HG03571 (cell line): Measurements from ENCODE around the gene DYNC1I2.

Experiments
- ATAC-seq: cut with Tn5 transposase; IDR thresholded peaks from one replicate; pipeline ENCODE4 v1.9.1; 2021; ENCODE audit not compliant: unreplicated experiment

DYNC1I2 gene

DNA sequence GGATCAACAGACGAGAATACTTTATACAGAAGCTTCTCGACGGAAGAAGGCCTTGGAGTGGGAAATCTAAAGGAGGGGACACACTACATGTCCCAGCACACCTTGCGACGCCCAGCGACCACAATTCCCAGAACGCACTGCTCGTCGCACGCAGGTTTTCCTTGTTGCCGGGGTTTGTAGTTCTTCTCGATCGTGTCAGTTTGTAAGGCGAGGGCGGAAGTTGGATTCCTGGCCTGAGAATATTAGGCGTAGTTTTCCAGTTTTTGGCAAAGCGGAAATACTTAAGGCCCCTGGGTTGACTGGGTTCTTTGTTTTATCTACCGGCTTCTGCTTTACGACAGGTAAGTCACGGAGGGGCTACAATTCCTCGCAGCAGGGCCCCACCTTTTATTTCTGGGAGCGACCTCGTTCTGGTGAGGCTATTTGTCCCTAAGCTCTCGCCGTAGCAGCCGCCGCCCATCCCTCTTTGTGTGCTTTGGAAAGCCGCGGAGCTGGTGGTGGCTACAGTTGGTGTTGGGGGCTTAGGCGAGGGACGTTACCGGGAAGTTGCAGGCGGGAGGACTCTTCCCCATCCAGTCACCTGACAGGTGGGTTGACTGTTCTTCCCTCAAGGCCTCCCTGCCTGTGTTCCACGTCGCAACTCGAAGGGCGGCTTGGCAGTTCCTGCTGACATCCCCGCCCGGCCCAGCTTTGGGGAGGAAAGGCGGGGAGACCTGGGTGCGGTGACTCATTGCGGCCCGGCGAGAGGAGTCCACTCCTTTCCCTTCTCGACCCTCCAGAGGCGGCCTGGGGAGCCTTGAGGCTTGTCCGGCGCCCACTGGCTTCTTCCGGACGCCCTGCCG, at the start of gene DYNC1I2:
DYNC1I2 (plus strand) TSS at position 183 of the 842 bp plus-strand sequence. CDS start 2,687 bp downstream, outside the sequence.
- peak; percentile 84 for ATAC-seq

DNA sequence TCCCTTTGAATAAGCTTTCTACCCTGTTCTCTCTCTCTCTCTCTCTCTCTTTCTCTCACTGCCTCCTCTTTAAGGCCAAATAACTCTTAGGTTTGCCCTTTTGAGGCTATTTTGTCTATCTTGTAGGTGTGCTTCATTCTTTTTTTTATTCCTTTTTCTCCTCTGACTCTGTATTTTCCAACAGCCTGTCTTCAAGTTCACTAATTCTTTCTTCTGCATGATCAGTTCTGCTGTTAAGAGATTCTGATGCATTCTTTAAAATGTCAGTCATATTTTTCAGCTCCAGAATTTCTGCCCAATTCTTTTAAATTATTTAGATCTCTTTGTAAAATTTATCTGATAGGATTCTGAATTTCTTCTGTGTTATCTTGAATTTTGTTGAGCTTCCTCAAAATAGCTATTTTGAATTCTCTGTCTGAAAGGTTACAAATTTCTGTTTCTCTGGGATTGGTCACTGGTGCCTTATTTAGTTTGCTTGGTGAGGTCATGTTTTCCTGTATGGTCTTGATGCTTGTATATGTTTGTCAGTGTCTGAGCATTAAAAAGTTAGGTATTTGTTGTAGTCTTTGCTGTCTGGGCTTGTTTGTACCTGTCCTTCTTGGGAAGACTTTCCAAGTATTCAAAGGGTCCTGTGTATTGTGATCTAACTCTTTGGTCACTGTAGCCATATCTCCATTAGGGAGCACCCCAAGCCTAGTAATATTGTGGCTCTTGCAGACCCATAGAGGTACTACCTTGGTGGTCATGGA, 35.4 kb upstream of the DYNC1I2 start:
- ATAC-seq = no peak

DNA sequence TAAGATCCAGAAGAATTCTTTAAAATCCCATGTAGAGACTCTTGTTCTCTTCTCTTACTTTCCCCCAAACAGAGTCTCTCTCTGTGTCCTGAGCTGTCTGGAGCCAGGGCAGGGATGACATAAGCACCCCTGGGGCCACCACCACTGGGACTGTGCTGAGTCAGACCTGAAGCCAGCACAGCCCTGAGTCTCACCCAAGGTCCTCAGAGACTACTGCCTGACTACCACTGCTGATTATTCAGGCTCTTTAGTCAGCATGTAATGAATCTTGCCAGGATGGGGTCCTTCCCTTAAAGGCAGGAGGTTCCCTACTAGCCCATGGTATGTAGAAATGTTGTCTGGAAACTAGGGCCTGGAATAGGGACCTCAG, 34.9 kb upstream of the DYNC1I2 start:
- ATAC-seq = no peak

DNA sequence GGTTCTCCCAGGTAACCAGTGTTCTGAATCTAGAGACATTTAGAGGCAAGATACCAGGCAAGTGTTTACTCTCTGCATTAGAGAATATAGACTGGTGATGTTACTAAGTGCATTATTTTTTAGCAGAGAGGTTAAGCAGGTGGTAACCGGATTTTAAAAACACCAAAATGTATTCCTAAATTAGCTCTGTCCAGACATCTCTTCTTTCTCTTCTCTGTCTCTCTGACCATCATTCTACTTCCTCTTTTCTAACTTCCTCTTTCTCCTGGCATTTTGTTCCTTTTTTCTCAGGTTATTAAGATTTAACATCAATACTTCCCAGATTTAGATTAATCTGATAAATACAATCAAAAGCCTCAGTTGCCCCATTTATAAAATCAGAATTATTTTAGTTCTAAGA, 31.7 kb upstream of the DYNC1I2 start:
- no peak for ATAC-seq

DNA sequence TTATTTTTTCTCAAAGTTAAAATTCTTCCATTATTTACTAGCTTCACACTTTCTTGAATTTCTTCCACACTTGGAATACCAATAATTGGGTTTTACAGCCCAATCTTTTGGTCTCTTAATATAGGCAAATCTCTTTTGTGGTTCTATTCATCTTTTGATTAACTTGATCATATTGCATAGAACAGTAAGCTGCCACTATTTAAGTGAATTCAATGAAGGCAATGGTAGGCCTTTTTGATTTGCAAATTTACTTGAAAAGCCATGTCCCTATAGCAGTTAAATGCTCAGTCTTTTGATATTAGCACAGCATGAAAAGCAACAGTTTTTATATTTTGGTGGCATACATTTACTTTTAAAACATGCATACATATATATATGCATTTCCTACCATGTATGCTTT, 20.2 kb upstream of the DYNC1I2 start:
- no peak for ATAC-seq

DNA sequence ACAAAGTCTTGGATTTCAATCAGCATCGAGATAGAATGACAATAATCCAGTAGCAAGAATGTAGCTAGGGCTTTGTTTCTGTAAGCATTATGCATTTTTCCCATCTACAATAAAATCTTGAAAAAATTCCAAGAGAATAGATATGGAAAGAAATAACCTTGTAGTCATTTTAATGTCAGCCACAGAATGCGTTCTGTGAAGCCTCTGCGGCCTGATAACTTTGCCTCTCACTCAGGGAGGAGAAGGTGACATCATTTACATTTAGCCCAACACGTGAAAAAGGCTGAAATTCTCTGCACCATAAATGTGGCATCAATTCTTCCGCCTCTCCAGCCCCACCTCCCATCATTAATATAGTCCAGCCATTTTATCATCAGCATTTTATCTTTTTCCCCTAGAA, 19.1 kb upstream of the DYNC1I2 start:
- no peak for ATAC-seq

DNA sequence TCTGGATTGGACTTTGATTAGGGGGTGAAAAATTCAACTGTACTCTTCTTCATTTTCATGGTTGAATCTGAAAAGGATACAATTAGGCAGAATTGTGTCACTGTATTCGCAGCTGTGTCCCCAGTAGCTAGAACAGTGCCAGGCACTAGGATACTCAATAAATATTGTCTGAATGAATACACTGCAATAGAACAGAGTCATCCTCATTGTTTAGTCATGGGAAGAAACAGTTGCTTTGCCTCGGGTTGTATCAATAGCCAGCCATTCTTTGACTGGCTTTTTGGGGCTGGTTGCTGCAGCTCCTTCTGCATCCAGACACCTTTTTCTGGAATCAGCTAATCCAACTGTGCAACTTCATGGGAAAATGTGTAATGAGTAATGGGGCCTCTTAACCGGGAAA, 18.1 kb upstream of the DYNC1I2 start:
- no peak for ATAC-seq

DNA sequence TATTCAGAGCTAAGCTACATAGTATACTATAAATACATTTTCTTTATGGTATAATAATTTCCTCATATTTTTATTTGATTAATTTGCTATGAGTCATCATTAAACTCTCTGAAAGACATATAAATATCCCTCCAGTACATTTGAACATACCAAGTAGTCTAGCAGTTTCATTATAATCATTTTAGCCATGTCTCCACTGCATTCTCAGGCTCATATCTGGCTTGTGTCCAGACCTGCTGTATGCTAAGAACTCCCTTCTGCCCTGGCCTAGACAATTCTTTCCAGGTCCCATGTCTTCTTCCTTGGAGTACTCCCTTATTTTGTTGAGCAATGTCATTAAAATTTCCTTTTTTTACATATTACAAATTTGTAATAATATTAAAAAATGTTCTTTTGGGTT, 16.6 kb upstream of the DYNC1I2 start:
- no peak for ATAC-seq

DNA sequence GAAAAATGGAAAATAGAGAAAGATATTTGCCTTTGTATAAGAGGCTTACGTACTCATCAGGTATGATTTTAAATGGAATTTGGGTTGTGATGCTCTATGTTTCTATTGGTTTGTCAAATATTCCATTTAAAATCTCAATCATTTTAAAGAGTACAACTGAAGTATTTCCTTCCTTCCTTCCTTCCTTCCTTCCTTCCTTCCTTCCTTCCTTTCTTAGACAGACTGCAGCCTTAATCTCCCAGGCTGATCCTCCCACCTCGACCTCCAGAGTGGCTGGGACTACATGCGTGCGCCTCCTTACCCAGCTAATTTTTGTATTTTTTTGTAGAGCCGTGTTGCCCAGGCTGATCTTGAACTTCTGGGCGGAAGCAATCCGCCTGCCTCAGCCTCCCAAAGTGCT, 15.4 kb upstream of the DYNC1I2 start:
- no peak for ATAC-seq

DNA sequence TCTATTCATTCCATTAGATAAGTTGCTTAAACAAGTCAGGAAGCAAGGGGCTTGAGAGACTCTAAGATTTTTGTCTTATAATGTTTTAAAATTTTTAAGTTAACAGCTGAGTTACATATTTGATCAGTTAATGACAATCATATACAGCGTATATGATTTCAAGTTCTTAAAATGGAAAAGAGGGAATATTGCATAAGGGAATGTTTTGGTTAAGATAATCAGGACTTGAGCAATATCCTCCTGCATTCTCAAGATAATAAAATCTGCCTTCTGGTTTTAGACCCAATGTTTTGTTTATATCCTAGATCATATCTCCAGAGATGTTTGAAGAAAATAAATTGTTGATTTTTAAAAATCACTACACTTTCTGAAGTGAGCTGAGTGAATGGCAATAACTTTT, 13.4 kb upstream of the DYNC1I2 start:
- ATAC-seq = no peak

DNA sequence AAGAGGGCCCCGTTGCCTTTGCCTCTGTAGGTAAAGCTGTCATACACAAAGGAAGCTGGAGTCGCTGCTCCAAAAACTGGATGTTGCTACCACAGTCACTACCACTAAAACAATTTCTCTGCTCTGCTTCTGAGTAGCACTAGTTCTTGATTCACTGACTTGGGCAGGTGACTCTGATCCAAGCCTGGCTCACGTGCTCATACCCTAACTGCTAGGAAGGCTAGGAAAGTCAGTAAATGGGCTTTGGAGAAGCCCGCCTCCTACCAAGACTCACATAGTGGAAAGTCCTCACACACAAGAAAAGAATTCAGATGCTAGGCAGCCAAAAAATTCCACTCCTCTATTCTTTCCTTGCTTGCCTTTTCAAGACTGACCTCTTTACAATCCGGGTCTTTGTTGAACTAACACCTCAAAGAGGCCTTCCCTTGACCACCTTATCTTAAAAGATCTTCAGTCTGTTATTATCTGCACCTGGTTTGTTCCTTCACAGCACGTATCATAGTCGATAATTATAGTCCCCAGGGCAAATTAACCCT, 11.4 kb upstream of the DYNC1I2 start:
- ATAC-seq = no peak

DNA sequence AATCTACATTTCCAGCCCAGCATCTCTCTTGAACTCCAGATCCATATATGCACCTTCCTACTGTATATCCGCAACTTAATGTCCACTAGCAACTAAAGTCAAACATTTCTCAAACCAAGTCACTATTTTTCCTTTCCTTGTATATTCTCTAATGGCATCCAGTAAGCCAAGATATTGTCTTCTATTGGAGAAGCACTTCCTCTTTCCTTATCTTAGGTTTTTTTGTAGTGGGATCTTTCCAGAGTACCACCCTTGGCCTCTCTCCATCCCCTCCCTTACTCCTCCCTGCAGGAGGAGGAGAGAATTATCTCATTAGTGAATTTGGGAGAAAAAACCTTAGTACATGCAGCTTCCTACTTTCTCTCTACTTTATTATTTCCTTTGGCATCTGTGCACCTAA, 8.7 kb upstream of the DYNC1I2 start:
- no peak for ATAC-seq

DNA sequence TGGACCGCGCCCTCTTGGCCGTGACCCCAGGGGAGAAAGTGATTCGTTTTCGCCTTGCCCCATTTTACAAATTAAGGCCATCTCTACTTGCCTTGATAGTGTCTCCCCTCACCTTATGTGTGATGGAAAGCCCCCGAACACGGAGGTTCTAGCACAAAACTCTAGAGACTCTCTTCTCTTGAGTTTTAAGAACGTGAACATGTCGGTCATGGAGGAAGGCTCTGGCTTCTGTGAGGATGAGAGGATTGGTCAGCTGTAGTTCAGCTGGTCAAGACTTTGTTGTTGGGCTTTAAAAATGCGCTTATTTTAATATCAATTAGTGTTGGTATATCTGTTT, 828 bp downstream of the DYNC1I2 start:
- ATAC-seq = peak; percentile 9

DNA sequence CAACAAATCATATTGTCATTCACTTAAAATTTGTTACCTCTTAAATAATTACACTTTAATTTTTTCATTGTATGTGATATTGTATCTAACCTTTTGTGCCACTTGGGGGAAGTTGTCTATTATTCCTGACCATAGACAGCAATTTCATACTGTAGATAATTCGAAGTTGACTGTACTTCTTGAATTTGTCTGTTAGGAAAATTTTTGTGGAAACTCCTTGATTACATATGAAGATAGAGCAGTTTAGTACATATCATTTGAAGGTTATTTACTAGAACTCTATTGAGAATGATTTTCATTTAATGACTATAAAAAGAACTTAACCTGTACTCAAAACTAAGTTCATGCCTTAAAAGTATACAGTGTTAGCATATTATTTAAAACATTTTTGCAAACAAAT, 5.1 kb downstream of the DYNC1I2 start:
- ATAC-seq = no peak

DNA sequence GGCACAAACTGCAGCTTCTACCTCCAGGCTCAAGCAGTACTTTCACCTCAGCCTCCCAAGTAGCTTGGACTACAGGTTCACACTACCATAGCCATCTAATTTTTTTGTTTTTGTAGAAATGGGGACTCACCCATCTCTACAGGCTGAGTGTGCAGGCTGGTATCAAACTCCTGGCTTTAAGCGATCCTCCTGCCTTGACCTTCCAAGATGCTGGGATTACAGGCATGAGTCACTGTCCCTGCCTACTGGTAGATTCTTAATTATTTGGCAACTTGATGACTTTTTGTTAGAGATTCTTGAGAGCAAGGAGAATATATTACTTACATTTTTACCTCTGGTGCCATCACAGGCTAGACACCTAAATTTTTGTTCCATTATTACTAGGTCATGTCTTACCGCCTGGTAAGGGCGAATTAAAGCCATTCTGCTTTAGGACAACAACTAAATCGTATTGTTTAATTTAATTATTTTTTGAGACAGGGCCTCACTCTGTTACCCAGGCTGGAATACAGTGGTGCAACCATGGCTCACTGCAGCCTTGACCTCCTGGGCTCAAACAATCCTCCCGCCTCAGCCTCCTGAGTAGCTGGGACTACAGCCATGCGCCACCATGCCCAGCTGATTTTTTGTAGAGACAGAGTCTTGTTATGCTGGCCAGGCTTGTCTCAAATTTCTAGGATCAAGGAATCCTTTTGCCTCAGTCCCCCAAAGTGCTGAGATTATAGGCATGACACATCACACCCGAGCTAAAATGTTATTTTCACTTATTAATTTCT, 15.7 kb downstream of the DYNC1I2 start:
- no peak for ATAC-seq

DNA sequence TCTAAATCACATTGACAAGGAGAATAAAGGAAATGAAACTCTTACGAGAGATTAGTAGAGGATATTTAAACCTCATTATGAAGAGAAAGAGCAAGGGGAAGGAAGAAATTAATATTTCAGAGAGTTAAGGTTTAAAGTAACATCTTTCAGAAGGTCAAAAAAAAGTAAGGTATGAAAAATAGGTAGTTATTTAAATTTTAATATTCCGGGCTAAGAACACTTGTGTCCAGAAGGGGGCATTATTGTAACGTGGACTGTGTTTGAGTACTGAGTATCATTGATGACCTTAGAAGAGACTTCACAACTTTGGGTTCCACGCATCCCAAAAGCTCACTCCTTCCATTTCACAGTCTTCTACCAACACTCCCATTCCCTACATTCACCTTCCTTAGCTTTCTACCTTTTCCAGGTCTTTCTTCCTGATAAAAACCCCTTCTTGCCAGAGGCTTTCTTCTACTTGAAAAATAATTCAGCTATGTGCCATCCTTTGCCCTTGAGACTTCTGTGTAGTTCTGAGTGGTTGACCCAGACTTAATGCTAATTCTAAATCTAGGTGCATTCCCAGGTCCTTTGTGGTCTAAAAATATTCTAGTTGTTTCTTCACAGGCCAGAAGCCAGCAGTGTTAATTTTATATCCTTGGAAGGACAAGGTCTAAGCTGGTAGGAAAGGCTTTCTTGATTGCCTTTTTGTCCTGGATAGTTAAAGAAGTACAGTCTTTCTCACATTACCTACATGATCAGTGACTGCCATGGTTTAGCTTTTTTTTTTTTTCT, 16.5 kb downstream of the DYNC1I2 start:
- no peak for ATAC-seq

DNA sequence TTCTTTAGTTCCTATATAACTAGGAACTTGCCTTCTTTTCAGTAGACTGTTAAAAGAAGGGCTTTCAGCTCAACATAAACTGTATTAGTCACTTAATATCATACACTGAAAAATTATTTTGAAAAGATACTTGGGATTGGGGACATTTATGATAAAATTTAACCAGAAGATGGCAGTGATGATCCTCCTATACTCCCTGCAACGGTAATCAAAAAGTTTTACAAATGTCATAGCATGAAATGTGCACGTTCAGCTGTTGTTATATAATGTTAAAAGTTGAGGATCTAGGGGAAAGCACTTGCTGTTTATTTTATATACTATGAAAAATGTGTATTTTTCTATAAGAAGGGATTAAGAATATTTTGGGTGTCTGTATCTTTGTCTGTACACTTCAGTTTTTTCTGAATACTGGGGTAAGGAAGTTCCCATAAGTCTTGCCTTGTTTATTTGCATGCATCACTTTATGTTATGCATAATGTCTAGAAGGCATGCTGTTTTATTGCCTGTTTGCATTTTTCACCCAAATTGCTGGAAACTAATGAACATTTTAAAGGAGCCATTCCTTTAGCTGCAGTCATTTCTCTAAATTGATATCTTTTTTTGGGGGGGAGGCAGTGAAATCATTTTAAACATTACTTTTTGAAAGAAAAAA, 19.0 kb downstream of the DYNC1I2 start:
- ATAC-seq = no peak

DNA sequence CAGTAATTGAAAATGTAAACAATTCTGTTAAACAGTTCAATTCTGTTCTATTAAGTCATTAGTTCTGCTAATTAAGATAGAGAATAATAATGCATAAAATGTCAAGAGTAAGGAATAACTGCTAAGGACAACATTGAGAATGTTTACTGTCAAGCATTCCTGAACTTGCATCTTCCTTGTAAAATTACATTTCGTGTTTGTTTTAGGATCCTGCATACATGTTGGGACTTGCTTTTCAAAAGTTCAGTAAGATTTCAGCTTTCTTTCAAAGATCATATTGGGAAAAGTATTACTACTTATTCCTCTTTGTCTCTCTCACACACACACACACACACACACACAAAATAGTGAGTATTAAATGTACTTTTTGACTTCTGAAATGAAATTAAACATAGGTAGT, 20.5 kb downstream of the DYNC1I2 start:
- ATAC-seq = no peak

DNA sequence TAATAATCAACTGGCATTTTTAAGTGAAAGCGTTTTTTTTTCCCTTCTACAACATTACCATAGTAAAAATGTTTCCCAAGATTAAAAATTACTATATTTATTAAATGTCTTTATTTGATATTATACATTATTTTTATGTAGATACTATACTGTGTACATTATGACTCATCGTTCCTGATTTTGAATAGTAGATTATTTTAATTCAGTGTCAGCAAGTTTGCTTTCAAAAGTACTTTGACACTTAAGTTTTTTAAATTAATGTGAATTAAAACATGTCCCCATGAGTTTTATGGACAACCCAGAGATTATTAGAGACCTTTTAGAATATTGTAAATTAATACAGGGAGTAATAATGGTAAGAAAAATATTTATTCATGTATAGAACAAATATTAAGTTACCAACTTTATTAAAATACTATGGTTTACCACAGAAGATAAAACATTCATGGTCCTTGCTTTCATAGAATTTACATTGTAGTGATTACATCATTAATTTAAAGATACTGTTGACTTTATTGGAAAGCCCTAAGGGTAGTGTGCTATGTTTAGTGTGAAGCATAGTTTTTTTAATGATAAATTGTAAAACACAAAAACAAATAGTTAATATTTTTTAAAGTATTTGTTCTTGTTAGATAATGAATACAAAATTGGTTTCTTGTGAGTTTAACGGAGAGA, 21.9 kb downstream of the DYNC1I2 start:
- no peak for ATAC-seq

DNA sequence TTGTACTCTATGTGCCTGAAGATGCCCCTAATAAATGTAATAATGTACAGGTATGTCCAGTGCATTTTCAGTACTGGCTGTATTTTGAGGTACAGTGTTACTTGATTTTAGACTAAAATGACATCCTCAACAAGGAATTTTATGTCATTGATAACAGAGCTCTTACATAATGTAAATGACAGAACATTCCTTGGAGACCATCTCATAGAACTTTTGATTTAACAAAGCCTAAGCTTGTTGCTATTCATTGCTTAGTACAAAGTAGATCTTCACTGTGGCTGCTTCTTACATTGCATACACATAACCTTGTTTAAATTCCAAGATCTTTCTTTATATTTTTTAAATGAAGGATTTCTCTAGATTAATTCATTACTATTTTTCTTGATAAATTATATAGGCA, 24.1 kb downstream of the DYNC1I2 start:
- ATAC-seq = no peak
